Smooth muscle cell (in vitro differentiated cells): ENCODE measurements around the gene TRIM9. TPM values are rescaled to one million over a fixed set of nuclear protein-coding genes. Genes with fewer than 3 reads are reported as not detected.
"Not testable (repeated sequence)": the region's sequence is repeated elsewhere in the genome, so short reads cannot be mapped to it uniquely, and the experiment has no call there.

Source experiments
- DNase-seq: peaks from one replicate; lab custom pipeline; 2025; ENCODE audit not compliant: unreplicated experiment; lab: John Stamatoyannopoulos, UW
- H2AFZ ChIP-seq: fragments of 200-600 bp; sonication (generic); 2 replicates; pipeline ENCODE4 v1.6.0; 2016; ENCODE audit warnings: antibody characterized with exemption, low read depth, mild to moderate bottlenecking
- H3F3A ChIP-seq: fragments of 200-600 bp; sonication (generic); 2 replicates; pipeline ENCODE4 v1.6.0; 2017; ENCODE audit warnings: antibody characterized with exemption, low read depth
- H3K27ac ChIP-seq: fragments of 200-600 bp; sonication (generic); 2 replicates; pipeline ENCODE4 v1.5.1; 2016; ENCODE audit warnings: low read depth, mild to moderate bottlenecking
- H3K27me3 ChIP-seq: fragments of 200-600 bp; sonication (generic); 2 replicates; pipeline ENCODE4 v1.6.1; 2016; ENCODE audit warnings: low read depth, mild to moderate bottlenecking
- H3K36me3 ChIP-seq: fragments of 200-600 bp; sonication (generic); 2 replicates; pipeline ENCODE4 v1.5.1; 2016; ENCODE audit warnings: low read depth
- H3K4me1 ChIP-seq: fragments of 200-600 bp; sonication (generic); 2 replicates; pipeline ENCODE4 v1.5.1; 2016; ENCODE audit warnings: low read depth
- H3K4me2 ChIP-seq: fragments of 200-600 bp; sonication (generic); 2 replicates; pipeline ENCODE4 v1.6.0; 2016; ENCODE audit warnings: mild to moderate bottlenecking
- H3K4me3 ChIP-seq: fragments of 200-600 bp; sonication (generic); 2 replicates; pipeline ENCODE4 v1.5.1; 2016; ENCODE audit warnings: mild to moderate bottlenecking
- H3K79me2 ChIP-seq: fragments of 200-600 bp; sonication (generic); 2 replicates; pipeline ENCODE4 v1.6.0; 2016; ENCODE audit warnings: low read depth, mild to moderate bottlenecking
- H3K9ac ChIP-seq: fragments of 200-600 bp; sonication (generic); 2 replicates; pipeline ENCODE4 v1.6.0; 2016; ENCODE audit warnings: low read depth
- H3K9me3 ChIP-seq: fragments of 200-600 bp; sonication (generic); replicated peaks from 2 replicates; pipeline ENCODE4 v1.5.1; 2016; ENCODE audit warnings: low read depth
- H4K20me1 ChIP-seq: fragments of 200-600 bp; sonication (generic); 2 replicates; pipeline ENCODE4 v1.6.0; 2016; ENCODE audit warnings: low read depth
- WGBS: methylation state at CpG from one replicate; pipeline ENCODE4 v1.1.7; 2016; ENCODE audit warnings: low lambda C conversion rate; 5-methylcytosine and 5-hydroxymethylcytosine counted together
- polyA plus RNA-seq: library from polyadenylated mRNA; unstranded; fragments of >200 nt; fragmentation: Nextera tagmentation; extraction: Ambion mirVana; gene quantifications from 2 replicates; pipeline ENCODE4 v1.2.1, GENCODE V29; 2016
- total RNA-seq: library from RNA; depleted of rRNA; stranded (reverse); fragments of >200 nt; gene quantifications from 2 replicates; pipeline ENCODE4 v1.2.3, GENCODE V29; 2014
- TF ChIP-seq, protein P1 (sequence below): fragments of 200-600 bp; sonication (generic); IDR thresholded peaks from 2 replicates; pipeline ENCODE4 v1.5.1; 2017; ENCODE audit warnings: borderline replicate concordance, mild to moderate bottlenecking, antibody characterized with exemption; ENCODE audit not compliant: insufficient read depth, poor library complexity, severe bottlenecking

TRIM9 gene
- total and polyA plus RNA-seq, 2 experiments from 2014 or later, result 0.57 to 1.5 TPM

GRCh38 chr14:50961605-50962221 is 133.2 kb downstream of the TRIM9 start:
- TF ChIP-seq, protein P1, sequence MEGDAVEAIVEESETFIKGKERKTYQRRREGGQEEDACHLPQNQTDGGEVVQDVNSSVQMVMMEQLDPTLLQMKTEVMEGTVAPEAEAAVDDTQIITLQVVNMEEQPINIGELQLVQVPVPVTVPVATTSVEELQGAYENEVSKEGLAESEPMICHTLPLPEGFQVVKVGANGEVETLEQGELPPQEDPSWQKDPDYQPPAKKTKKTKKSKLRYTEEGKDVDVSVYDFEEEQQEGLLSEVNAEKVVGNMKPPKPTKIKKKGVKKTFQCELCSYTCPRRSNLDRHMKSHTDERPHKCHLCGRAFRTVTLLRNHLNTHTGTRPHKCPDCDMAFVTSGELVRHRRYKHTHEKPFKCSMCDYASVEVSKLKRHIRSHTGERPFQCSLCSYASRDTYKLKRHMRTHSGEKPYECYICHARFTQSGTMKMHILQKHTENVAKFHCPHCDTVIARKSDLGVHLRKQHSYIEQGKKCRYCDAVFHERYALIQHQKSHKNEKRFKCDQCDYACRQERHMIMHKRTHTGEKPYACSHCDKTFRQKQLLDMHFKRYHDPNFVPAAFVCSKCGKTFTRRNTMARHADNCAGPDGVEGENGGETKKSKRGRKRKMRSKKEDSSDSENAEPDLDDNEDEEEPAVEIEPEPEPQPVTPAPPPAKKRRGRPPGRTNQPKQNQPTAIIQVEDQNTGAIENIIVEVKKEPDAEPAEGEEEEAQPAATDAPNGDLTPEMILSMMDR, result no peak
- no peak for DNase-seq
- no peak overlapping the region for H2AFZ ChIP-seq
- WGBS, result 68% methylated on average over 2 of the region's 2 CpGs
- peaks cover 8% of the 10 kb centered on the region for H3F3A ChIP-seq
- H3K4me1 ChIP-seq, result no peaks in the 10 kb centered on the region
- no peaks in the 10 kb centered on the region for H3K79me2 ChIP-seq
- no peaks in the 10 kb centered on the region for H3K27me3 ChIP-seq
- H3K36me3 ChIP-seq, result no peaks in the 10 kb centered on the region
- peak overlapping the region; percentile 69 for H3K4me2 ChIP-seq
- no peaks in the 10 kb centered on the region for H3K9me3 ChIP-seq
- H3K27ac ChIP-seq, result peak overlapping the region; percentile 57
- no peak overlapping the region for H3K4me3 ChIP-seq
- H3K9ac ChIP-seq, result no peak overlapping the region
- H4K20me1 ChIP-seq, result no peaks in the 10 kb centered on the region

- H3K79me2 ChIP-seq, result no peaks in the 10 kb centered on the region
- no peak overlapping the region for H3K9ac ChIP-seq
- TF ChIP-seq, protein P1, result no peak
- H3K36me3 ChIP-seq, result no peaks in the 10 kb centered on the region
- WGBS, result 5% methylated on average over 3 of the region's 3 CpGs
- H4K20me1 ChIP-seq, result no peaks in the 10 kb centered on the region
- peaks cover 16% of the 10 kb centered on the region for H3F3A ChIP-seq
- peaks cover 4% of the 10 kb centered on the region for H3K4me1 ChIP-seq
- no peak overlapping the region for H3K4me3 ChIP-seq
- no peaks in the 10 kb centered on the region for H3K9me3 ChIP-seq
- no peak overlapping the region for H3K27ac ChIP-seq
- no peak overlapping the region for H2AFZ ChIP-seq
- no peak overlapping the region for H3K4me2 ChIP-seq
- no peak for DNase-seq
- H3K27me3 ChIP-seq, result no peaks in the 10 kb centered on the region
Measured at GRCh38 chr14:50957296-50957695, 137.6 kb downstream of the TRIM9 start.

- not testable (repeated sequence) for H3K9me3 ChIP-seq, H3K9ac ChIP-seq, H3K4me2 ChIP-seq, H3K27me3 ChIP-seq, H2AFZ ChIP-seq, H3K27ac ChIP-seq, H3K79me2 ChIP-seq, H4K20me1 ChIP-seq, H3K4me3 ChIP-seq, H3K4me1 ChIP-seq, H3K36me3 ChIP-seq, DNase-seq
- 96% methylated on average over 32 of the region's 32 CpGs for WGBS
- H3F3A ChIP-seq, result peaks cover 15% of the 10 kb centered on the region
Measured at GRCh38 chr14:50956421-50956820, 138.5 kb downstream of the TRIM9 start.

- Histone ChIP-seq H3F3A (peaks cover 11% of the 10 kb centered on the region), H3K9me3 (no peaks in the 10 kb centered on the region), H3K4me3 (no peak overlapping the region), H3K4me1 (peaks cover 4% of the 10 kb centered on the region), H3K9ac (peak overlapping the region; percentile 34), H3K27ac (peak overlapping the region; percentile 94), H2AFZ (no peak overlapping the region), H3K4me2 (peak overlapping the region; percentile 61), H3K27me3 (no peaks in the 10 kb centered on the region), H3K36me3 (no peaks in the 10 kb centered on the region), H3K79me2 (no peaks in the 10 kb centered on the region), H4K20me1 (no peaks in the 10 kb centered on the region)
- 44% methylated on average over 5 of the region's 5 CpGs for WGBS
- peak; percentile 29 for DNase-seq
- TF ChIP-seq, protein P1, result peak; percentile 41
Measured at GRCh38 chr14:50955373-50956043, 139.4 kb downstream of the TRIM9 start.
